Caco-2 (cell line): Measurements from ENCODE around the gene HUWE1. TPM values are rescaled to one million over a fixed set of nuclear protein-coding genes. Genes with fewer than 3 reads are reported as not detected.
"Not testable (repeated sequence)": the region's sequence is repeated elsewhere in the genome, so short reads cannot be mapped to it uniquely, and the experiment has no call there.

ENCODE experiments used
- BruUV-seq: library from RNA; stranded (reverse); fragments of 400-500 nt; replicated peaks from 2 replicates; lab custom pipeline; 2021; lab: Mats Ljungman, UMichigan
- CTCF ChIA-PET: fragments of 300-600 bp; sonication (Branson Sonifier 250); formaldehyde crosslinking; loops from one replicate; lab custom pipeline; 2022; ENCODE audit warnings: antibody characterized with exemption; lab: Charles Lee
- POLR2A ChIA-PET: fragments of 300-600 bp; sonication (Branson Sonifier 250); formaldehyde crosslinking; loops from one replicate; lab custom pipeline; 2022; ENCODE audit warnings: antibody characterized with exemption; lab: Charles Lee
- DNase-seq, 2 experiments: peaks; one replicate each; pipeline versions ENCODE4 v3.0.0 to v3.0.0-alpha.2; 2020 to 2022
- H3K27me3 ChIP-seq: replicated peaks from 2 replicates; pipeline ENCODE4 v1.6.0; 2011; ENCODE audit warnings: low read length; ENCODE audit not compliant: control insufficient read depth, insufficient read depth
- H3K36me3 ChIP-seq: 2 replicates; pipeline ENCODE4 v1.5.1; 2011; ENCODE audit warnings: low read length; ENCODE audit not compliant: control insufficient read depth, insufficient read depth
- H3K4me1 ChIP-seq: fragments of 250-450 bp; sonication (Bioruptor Pico); 2 replicates; pipeline ENCODE4 v1.5.1; 2020; ENCODE audit warnings: mild to moderate bottlenecking
- H3K4me3 ChIP-seq: 2 replicates; pipeline ENCODE4 v1.5.1; 2011; ENCODE audit warnings: low read depth, mild to moderate bottlenecking, control low read depth, low read length
- H3K9me3 ChIP-seq: fragments of 250-450 bp; sonication (Bioruptor Pico); 2 replicates; pipeline ENCODE4 v1.5.1; 2020; ENCODE audit warnings: mild to moderate bottlenecking, moderate library complexity
- H3K27ac Mint-ChIP-seq: one replicate; pipeline ENCODE4 v1.8.0; 2022; ENCODE audit warnings: mixed read lengths; ENCODE audit not compliant: unreplicated experiment
- H3K27me3 Mint-ChIP-seq: one replicate; pipeline ENCODE4 v1.8.0; 2022; ENCODE audit warnings: mixed read lengths; ENCODE audit not compliant: insufficient read depth, unreplicated experiment
- H3K36me3 Mint-ChIP-seq: one replicate; pipeline ENCODE4 v1.8.0; 2022; ENCODE audit warnings: mild to moderate bottlenecking, mixed read lengths; ENCODE audit not compliant: insufficient read depth, unreplicated experiment
- H3K4me1 Mint-ChIP-seq: one replicate; pipeline ENCODE4 v1.8.0; 2022; ENCODE audit warnings: low read depth, mixed read lengths; ENCODE audit not compliant: unreplicated experiment
- H3K4me3 Mint-ChIP-seq: one replicate; pipeline ENCODE4 v1.8.0; 2022; ENCODE audit warnings: mild to moderate bottlenecking, moderate library complexity, mixed read lengths; ENCODE audit not compliant: unreplicated experiment
- H3K9me3 Mint-ChIP-seq: one replicate; pipeline ENCODE4 v1.8.0; 2022; ENCODE audit warnings: mixed read lengths; ENCODE audit not compliant: unreplicated experiment
- intact Hi-C: fragments of 100-400 bp; cut with micrococcal nuclease; formaldehyde crosslinking; loops from one replicate; pipeline ENCODE4 v1.10.0; 2022; ENCODE audit not compliant: unreplicated experiment
- total RNA-seq: library from RNA; stranded (reverse); gene quantifications from 2 replicates; pipeline ENCODE4 v1.2.3, GENCODE V29; 2022
- TF ChIP-seq, protein P1 (sequence below), 2 experiments: fragments of 200-600 bp in 1 of 2; IDR thresholded peaks; 1 replicate in 1 of 2; 2 replicates in 1 of 2; pipeline versions ENCODE4 v1.5.1 to v1.8.0; 2011 to 2022; ENCODE audit warnings: antibody characterized with exemption in 1 of 2, control low read depth in 1 of 2, inconsistent platforms in 1 of 2, low read depth in 1 of 2, low read length in 1 of 2, mild to moderate bottlenecking in 1 of 2, moderate library complexity in 1 of 2; ENCODE audit not compliant: insufficient read depth in 1 of 2, severe bottlenecking in 1 of 2, unreplicated experiment in 1 of 2

The HUWE1 gene
- total RNA-seq, 1 experiment from 2014 or later: 222 TPM

DNA sequence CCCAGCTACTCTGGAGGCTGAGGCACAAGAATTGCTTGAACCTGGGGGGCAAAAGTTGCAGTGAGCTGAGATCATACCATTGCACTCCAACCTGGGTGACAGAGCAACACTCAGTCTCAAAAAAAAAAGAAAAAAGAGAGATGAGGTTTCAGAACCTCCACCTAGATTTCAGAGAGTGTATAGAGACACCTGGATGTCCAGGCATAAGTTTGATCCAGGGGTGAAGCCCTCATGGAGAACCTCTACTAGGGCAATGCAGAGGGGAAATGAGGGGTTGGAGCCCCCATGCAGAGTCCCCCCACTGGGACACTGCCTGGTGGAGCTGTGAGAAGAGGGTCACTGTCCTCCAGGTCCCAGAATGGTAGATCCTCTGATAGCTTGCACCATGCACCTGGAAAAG, 159.5 kb downstream of the HUWE1 start:
- Mint-ChIP-seq H3K9me3 (peaks cover 18% of the 10 kb centered on the region), H3K36me3 (peaks cover 37% of the 10 kb centered on the region), H3K4me1 (no peaks in the 10 kb centered on the region), H3K27me3 (peaks cover 6% of the 10 kb centered on the region), H3K27ac (no peak overlapping the region), H3K4me3 (no peak overlapping the region)
- POLR2A ChIA-PET: no interaction called here
- no peaks in the 10 kb centered on the region for H3K36me3 ChIP-seq
- no TSS peak for BruUV-seq
- H3K9me3 ChIP-seq: peaks cover 16% of the 10 kb centered on the region; the same call in 1 of the 2 replicates
- TF ChIP-seq, protein P1, sequence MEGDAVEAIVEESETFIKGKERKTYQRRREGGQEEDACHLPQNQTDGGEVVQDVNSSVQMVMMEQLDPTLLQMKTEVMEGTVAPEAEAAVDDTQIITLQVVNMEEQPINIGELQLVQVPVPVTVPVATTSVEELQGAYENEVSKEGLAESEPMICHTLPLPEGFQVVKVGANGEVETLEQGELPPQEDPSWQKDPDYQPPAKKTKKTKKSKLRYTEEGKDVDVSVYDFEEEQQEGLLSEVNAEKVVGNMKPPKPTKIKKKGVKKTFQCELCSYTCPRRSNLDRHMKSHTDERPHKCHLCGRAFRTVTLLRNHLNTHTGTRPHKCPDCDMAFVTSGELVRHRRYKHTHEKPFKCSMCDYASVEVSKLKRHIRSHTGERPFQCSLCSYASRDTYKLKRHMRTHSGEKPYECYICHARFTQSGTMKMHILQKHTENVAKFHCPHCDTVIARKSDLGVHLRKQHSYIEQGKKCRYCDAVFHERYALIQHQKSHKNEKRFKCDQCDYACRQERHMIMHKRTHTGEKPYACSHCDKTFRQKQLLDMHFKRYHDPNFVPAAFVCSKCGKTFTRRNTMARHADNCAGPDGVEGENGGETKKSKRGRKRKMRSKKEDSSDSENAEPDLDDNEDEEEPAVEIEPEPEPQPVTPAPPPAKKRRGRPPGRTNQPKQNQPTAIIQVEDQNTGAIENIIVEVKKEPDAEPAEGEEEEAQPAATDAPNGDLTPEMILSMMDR (IDR thresholded peaks at IDR 0.05; ENCODE audit: insufficient read depth in 1 of 2, low read depth in 1 of 2, low read length in 1 of 2, severe bottlenecking in 1 of 2, unreplicated experiment in 1 of 2): no peak
- no peaks in the 10 kb centered on the region for H3K4me1 ChIP-seq
- DNase-seq: no peak
- CTCF ChIA-PET: no interaction called here
- no peak overlapping the region for H3K4me3 ChIP-seq
- intact Hi-C loops: no loop called here
- H3K27me3 ChIP-seq: no peaks in the 10 kb centered on the region

GRCh38 chrX:53511322-53511721, 175.2 kb downstream of the HUWE1 start:
- no peaks in the 10 kb centered on the region for H3K9me3 ChIP-seq
- ChIA-PET CTCF (no interaction called here), POLR2A (no interaction called here)
- no peak overlapping the region for H3K4me3 ChIP-seq
- intact Hi-C loops: no loop called here
- no peaks in the 10 kb centered on the region for H3K27me3 ChIP-seq
- H3K36me3 ChIP-seq: no peaks in the 10 kb centered on the region
- no peaks in the 10 kb centered on the region for H3K36me3 Mint-ChIP-seq
- no peak overlapping the region for H3K27ac Mint-ChIP-seq
- no peaks in the 10 kb centered on the region for H3K4me1 ChIP-seq
- DNase-seq: no peak
- H3K9me3 Mint-ChIP-seq: peaks cover 10% of the 10 kb centered on the region
- TF ChIP-seq, protein P1 (IDR thresholded peaks at IDR 0.05; ENCODE audit: insufficient read depth in 1 of 2, low read depth in 1 of 2, low read length in 1 of 2, severe bottlenecking in 1 of 2, unreplicated experiment in 1 of 2): no peak
- no peaks in the 10 kb centered on the region for H3K4me1 Mint-ChIP-seq
- no peaks in the 10 kb centered on the region for H3K27me3 Mint-ChIP-seq
- BruUV-seq: no TSS peak
- no peak overlapping the region for H3K4me3 Mint-ChIP-seq

- POLR2A ChIA-PET, H3K36me3 ChIP-seq, H3K4me3 Mint-ChIP-seq, H3K4me3 ChIP-seq, H3K36me3 Mint-ChIP-seq, H3K9me3 Mint-ChIP-seq, H3K4me1 Mint-ChIP-seq, intact Hi-C loops, H3K27ac Mint-ChIP-seq, CTCF ChIA-PET, DNase-seq, H3K27me3 ChIP-seq, BruUV-seq, H3K9me3 ChIP-seq, H3K4me1 ChIP-seq, H3K27me3 Mint-ChIP-seq: not testable (repeated sequence)
Observed at GRCh38 chrX:53504035-53504434, 182.5 kb downstream of the HUWE1 start.

GRCh38 chrX:53494436-53494835, 192.1 kb downstream of the HUWE1 start:
- BruUV-seq: no TSS peak
- Histone ChIP-seq H3K36me3 (no peaks in the 10 kb centered on the region), H3K4me1 (no peaks in the 10 kb centered on the region), H3K9me3 (no peaks in the 10 kb centered on the region), H3K27me3 (no peaks in the 10 kb centered on the region), H3K4me3 (no peak overlapping the region)
- peaks cover 8% of the 10 kb centered on the region for H3K27me3 Mint-ChIP-seq
- TF ChIP-seq, protein P1 (IDR thresholded peaks at IDR 0.05; ENCODE audit: insufficient read depth in 1 of 2, low read depth in 1 of 2, low read length in 1 of 2, severe bottlenecking in 1 of 2, unreplicated experiment in 1 of 2): no peak
- no peaks in the 10 kb centered on the region for H3K4me1 Mint-ChIP-seq
- ChIA-PET CTCF (no interaction called here), POLR2A (no interaction called here)
- no peak for DNase-seq
- H3K9me3 Mint-ChIP-seq: no peaks in the 10 kb centered on the region
- intact Hi-C loops: no loop called here
- H3K27ac Mint-ChIP-seq: no peak overlapping the region
- no peaks in the 10 kb centered on the region for H3K36me3 Mint-ChIP-seq
- no peak overlapping the region for H3K4me3 Mint-ChIP-seq
